HG03520 (cell line): ENCODE results near the gene TMPRSS7.

Source experiments
- ATAC-seq: cut with Tn5 transposase; IDR thresholded peaks from one replicate; pipeline ENCODE4 v1.9.1; 2021; ENCODE audit warnings: mild to moderate bottlenecking, moderate library complexity; ENCODE audit not compliant: unreplicated experiment

Gene TMPRSS7

DNA sequence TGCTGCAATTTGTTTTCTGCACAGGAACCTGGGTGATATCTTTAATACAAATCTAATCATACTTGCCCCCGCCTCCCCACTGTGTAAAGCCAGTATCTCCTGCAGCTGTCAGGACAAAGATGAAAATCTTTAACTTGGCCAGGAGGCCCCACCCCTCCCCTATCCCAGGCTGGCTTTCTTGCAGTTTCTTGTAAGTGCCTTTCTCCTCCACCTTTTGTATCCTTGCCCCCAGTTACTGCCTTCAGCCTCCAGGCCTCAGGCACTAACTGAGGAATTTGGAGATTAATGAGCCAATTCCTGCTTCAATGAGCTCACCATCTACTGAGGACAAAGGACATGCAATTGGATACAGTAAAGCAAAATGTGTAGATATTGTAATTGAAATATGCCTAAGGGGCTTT lies 92.0 kb downstream of the TMPRSS7 start:
- ATAC-seq = no peak

GRCh38 chr3:112127522-112128494 lies 93.3 kb downstream of the TMPRSS7 start:
- no peak for ATAC-seq

DNA sequence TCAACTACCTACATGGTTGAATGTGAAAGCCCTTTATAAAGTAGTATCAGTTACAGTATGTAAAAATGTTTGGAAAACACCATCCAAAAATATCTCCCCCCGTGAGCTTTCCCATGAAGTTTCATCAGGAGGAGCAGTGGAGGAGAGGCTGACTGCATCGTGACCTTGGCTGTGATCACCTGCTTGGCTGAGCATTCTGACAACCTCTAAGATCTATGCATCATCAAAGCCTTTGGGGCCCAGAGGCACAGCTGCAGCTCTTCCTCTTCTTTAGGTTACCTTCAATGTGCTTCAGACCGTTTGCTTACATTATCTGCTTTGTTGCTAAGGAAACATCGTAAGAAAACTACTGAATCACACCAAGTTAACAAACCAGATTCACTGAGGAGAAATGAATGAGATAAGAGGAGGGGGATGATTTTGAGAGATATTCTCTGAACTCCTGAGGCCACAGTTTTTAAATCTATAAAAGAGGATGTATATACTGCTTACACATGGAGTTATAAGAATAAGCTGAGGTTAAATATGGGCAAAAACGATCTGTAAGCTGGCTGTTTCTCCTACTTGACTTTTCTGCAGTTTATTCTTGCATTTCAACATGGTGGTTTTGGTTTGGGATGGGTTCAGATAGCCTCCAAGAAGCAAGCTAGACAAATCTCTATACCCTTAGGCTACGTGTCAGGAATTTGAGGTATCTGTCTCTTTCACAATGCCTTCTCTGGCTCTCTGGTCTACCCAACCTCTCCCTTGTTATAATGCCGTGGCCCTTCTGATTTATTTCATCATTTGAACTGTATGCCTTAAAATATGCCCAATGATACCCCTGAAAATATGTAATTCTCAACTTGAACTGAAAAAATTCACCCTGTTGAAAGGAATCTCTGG lies 94.5 kb downstream of the TMPRSS7 start:
- ATAC-seq = peak; percentile 61

DNA sequence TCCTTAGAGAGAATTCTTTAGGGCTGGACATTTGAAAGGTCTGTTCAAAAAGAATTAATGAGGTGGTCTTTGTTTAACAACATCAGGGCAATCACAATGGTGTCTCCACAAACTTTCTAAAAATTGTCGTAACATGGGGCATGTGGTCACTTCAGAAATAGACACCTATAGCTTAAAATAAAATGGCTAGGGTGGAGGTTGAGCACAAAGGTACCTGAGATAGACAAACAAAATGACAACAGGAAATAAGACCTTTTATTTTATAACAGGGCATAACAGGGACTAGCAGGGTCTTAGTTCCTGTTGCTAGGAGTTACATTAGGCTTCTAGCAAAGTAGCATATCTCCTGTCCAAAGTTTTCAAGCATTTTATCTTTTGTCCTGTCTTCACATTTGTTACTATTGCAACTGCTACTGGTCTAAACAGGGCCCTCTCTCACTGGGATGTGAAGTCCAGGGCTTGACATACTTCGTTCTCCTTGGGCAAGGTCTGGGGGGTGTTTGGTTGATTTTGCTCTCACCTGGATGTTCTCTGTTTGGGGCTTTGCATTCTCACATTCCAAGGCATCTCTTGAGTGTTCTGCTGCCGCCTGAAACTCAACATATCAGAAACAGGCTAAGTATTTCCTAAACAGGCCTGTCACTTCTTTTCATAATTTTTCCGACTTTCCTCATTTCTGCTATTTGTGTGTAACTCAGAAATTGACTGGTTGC lies 95.5 kb downstream of the TMPRSS7 start:
- no peak for ATAC-seq

GRCh38 chr3:112130638-112130993 lies 96.1 kb downstream of the TMPRSS7 start:
- ATAC-seq = no peak
